Kidney capillary endothelial cell (primary cell): Measurements from ENCODE around the gene ZBTB17.

ENCODE experiments used
- DNase-seq: peaks from one replicate; pipeline ENCODE4 v3.0.0-alpha.2; 2018; ENCODE audit warnings: low spot score

ZBTB17 gene

GRCh38 chr1:15947382-15948090 lies 28.4 kb downstream of the ZBTB17 start:
- no peak for DNase-seq

GRCh38 chr1:15946571-15947381 lies 29.1 kb downstream of the ZBTB17 start:
- DNase-seq = no peak

GRCh38 chr1:15945832-15946448 lies 30.0 kb downstream of the ZBTB17 start:
- DNase-seq = no peak

DNA sequence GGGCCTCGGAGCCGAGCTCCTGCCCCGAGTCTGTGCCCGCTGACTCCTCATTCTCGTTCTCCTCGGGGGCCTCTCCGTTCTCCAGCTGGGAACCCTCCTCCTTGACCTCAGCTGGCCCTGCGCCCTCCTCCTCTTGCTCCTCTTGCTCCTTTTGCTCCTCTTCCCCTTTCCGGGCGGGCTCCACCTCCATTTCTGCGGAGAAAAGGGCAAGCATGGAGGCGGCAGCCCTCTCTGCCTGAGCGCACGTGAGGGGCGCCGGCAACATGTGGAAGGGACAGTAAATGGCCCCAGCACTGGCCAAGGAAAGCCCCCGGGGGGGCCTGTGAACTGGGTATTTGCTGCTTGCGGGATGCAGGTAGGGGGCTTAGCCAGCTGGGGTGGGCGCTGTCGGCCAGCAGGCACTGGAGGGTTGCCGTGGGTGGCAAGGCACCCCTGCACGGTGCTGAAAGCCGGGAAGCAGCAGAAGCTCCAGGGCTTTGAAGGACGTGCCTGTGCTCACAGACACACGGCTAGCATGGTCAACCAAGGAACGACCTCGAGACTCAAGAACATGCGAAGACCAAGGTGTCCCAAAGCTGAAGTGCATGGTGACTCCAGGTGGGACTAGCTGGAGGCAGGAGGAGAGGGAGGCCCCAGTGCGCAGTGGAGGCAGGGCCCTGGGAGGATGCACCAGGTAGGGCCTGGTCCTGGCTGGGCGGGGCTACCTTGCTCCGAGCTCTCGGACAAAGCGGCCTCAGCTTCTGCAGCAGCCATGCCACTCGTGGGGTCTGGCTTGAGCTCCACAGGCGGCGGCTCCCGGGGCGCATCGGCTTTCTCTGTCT lies 30.7 kb downstream of the ZBTB17 start:
- no peak for DNase-seq

DNA sequence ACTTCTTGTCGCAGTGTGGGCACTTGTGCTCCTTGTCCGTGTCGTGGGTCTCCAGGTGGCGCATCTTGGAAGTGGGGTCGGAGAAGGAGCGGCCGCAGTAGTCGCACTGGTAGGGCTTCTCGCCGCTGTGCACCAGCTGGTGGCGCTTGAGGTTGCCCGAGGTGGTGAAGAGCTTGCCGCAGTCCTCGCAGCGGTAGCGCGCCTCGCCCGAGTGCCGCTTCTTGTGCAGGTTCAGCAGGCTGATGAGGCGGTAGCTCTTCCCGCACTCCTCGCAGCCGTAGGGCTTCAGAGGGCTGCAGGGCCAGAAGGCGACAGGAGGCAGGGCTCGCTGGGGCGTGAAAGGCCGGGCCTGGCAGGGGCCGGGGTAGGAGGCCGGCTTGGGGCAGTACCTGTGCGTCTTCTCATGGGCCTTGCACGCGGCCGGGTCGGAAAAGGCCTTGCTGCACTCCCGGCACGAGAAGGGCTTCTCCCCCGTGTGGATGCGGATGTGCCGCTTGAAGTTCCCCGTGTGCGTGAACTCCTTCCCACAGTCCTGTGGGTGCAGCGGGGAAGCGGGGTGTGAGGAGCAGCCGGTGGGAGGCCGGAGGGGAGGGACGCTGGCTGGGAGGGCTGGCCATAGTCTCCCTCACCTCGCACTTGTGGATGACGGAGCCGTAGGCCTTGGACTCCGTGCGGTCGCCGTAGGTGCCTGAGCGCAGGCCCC lies 31.4 kb downstream of the ZBTB17 start:
- DNase-seq = no peak

DNA sequence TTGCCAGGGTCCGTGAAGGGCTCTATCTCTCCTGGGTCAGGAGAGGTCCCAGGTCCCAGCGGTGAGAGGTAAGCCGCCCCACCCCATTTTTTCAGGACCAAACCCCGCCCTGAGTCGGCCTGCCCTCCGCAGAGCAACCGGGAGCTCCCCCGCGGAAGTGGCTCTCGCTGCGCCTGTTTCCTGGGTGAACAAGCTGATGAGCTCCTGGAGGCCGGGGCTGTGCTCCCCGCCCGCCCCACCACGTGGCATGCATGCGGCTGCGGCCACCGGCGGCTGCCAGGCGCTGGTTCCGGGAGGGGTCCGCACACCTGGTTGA lies 32.0 kb downstream of the ZBTB17 start:
- no peak for DNase-seq

- DNase-seq = no peak
These were observed 32.4 kb downstream of the ZBTB17 start for GRCh38 chr1:15943328-15943991.

DNA sequence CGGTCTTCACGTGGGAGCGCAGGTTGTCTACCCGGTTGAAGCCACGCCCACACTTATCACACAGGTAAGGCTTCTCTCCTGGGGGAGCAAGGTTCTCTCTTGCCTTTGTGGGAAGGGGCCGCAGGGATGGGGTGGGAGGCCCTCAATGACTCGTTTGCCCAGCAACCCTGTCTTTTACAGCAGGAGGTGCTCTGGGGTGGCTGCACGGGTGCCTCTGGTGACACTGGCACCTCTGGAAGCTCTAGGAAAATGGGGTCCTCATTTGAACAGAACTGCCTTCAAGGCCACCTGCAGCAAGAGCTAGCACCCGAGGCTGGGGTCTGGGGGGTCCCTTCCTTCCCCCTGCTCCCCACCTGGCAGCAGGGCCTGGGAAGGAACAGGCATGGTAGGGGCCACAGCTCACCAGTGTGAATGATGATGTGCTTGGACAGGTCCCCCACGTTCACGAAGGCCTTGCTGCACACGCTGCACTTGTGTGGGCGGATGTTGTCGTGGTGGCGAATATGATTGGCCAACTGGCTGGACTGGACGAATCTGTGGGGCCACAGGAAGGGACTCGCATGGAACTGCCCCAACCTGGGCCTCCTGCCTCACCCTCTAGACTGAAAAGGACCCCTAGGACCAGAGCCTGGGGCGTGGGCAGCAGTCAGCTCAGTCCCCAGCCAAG lies 33.1 kb downstream of the ZBTB17 start:
- no peak for DNase-seq

DNA sequence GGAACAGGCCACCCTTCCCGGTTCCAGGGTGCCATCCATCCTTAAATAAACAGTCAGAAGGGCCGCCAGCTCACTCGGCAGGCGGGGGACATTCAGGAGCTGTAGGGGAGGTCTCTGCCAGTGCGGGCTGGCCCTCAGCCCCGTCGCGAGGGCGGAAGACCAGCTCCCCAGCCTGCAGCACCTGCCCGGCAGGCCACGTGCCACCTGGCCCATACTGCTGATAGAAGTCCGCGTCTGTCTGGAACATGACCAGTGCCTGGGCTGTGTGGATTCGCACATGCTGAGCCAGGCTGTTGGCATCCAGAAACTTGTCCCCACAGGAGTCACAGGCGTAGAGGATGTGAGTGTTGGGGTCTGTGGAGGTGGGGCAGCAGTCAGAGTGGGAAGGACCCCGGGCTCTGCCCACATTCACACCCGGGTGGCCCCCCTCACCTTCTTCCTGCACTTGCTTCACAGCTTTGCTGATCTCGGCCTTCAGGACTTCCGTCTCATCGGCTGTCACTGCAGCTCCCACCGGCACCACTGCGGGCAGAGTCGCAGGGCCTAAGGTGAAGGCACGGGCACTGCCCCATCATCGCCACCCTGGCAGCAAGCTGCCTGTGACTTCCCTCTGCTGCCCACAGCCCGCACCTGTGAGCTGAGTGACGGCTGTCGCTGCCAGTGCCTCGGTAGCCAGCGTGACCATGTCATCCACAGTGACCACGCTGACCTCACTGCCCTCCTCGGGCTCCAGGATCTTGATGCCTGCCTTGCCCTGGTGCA lies 33.8 kb downstream of the ZBTB17 start:
- no peak for DNase-seq

DNA sequence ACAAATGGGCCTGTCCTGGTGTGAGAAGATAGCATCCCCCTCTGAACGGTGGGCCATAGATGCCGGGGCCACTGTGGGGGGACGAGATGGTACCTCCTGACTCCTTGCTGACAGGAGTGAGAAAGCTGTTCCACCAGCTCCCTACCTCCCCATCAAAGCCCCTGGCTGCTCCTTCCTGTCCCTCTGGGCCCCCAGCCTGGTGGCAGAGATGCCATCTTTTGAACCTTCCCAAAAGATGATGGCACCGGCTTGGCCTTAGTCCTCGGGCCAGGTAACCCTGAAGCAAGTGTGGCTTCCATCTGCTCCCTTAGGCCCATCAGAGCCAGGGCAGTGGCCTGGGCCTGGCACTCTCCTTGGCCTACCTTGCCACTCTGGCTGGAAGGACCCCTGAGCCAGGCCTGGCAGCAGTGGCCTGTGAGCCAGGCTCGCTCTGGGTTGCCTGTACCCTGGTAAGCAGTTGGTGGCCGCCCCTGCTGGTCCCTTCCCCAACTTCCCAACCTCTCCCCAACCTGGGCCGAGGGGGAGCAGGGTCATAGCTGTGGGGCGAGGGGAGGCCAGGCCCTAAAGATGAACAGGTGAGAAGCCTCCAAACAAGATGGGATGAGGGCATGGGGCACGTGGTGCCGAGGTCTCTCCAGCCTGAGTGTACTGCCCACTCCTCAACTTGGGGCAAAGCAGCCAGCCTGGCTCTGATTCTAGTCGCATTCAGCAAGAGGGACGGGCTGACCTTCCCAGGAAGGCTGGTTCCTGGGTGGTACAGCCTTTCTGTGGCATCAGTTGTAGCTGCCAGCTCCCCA lies 34.7 kb downstream of the ZBTB17 start:
- DNase-seq = no peak

- no peak for DNase-seq
These were observed 35.5 kb downstream of the ZBTB17 start for GRCh38 chr1:15940110-15941043.

GRCh38 chr1:15939181-15940109 lies 36.5 kb downstream of the ZBTB17 start:
- peak; percentile 77 for DNase-seq

DNA sequence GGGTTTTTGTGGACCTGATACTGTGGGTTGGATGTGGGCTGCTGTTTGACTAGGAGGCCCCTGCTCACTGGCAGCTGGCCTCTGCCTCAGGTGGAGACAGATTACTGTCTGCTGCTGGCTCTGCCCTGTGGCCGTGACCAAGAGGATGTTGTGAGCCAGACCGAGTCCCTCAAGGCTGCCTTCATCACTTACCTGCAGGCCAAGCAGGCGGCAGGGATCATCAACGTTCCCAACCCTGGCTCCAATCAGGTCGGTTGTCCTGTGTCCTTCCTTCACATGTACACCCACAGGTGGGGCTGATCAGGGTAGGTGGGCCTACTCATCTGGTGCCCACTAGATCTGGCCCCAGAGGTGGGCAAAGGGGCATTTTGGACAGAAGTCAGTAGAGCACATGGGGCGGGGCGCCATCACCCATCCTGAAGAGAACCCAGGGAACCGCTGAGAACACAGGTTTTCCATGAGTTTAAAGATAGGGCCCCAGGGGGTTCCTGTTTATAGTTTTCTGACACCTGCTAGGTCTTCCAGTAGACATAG lies 37.2 kb downstream of the ZBTB17 start:
- DNase-seq = no peak

DNA sequence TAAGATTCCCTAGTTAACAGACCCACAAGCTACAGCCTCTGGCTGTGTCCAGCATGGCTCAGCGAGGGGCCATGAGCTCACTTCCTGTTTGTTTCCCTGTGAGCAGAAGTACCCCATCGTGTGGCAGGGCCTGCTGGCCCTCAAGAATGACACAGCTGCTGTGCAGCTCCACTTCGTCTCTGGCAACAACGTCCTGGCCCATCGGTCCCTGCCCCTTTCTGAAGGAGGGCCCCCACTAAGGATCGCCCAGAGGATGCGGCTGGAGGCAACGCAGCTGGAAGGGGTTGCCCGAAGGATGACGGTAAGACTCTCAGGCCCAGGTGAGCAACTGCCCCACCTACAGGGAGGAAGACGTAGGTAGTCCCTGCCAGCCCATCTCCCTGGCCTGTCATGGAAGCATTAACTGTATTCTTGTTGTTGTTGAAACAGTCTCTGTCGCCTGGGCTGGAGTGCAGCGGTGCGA lies 38.2 kb downstream of the ZBTB17 start:
- peak; percentile 78 for DNase-seq

GRCh38 chr1:15937146-15937545 lies 38.8 kb downstream of the ZBTB17 start:
- DNase-seq = no peak

DNA sequence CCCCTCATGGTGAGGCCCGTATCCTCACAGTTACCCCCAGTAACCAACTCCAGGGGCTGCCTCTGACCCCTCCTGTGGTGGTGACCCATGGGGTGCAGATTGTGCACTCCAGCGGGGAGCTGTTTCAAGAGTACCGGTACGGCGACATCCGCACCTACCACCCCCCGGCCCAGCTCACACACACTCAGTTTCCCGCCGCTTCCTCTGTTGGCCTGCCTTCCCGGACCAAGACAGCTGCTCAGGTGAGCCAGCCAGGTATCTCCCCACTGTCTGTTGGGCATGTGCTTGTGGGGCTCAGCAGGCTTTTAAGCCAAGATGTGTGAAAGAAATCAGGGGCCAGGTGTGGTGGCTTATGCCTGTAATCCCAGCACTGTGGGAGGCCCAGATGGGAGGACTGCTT lies 39.9 kb downstream of the ZBTB17 start:
- DNase-seq = no peak
